HG03460 (cell line): Measurements from ENCODE around the gene GSTO1.

Source experiments
- ATAC-seq: cut with Tn5 transposase; IDR thresholded peaks from one replicate; pipeline ENCODE4 v1.9.1; 2021; ENCODE audit not compliant: unreplicated experiment

GSTO1 gene

DNA sequence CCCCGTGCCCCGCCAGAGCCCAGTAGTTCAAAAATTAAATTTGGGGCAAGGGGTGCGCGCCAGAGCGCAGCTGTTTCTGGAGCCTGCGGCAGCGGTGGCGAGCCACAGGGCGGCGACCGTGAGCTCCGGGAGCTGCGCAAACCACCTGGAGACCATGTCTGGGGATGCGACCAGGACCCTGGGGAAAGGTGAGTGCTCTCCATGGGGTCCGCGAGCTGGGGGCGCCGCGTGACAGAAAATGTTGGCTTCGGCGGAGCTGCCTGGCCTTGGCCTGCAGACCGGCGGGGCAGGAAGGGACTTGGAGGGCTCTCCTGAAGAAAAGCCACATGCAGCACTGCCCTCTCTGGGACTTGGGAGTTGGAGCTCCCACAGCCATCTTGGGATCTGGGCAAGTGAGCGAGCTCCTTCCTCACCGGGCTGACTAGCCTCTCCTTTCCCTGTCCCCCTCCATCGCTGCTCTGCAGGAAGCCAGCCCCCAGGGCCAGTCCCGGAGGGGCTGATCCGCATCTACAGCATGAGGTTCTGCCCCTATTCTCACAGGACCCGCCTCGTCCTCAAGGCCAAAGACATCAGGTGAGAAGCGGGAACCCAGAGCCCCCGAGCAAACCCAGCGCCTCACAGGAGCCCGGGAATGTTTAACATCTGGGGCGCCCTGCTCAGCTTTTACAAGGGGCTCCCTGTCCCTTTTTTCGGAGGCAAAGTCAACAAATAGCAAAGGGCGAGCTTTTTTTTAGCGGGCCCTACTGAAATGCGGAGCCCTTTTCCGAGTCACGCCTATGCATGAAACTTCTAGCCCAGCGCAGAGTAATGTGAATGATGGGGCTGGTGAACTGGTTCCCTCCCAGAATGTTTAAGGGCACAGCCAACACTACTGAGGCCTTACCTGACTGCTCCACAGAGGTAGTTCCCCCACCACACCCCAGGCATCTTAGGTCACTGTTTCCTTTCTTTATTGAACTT lies 20.4 kb downstream of the GSTO1 start:
- ATAC-seq, result peak; percentile 77

DNA sequence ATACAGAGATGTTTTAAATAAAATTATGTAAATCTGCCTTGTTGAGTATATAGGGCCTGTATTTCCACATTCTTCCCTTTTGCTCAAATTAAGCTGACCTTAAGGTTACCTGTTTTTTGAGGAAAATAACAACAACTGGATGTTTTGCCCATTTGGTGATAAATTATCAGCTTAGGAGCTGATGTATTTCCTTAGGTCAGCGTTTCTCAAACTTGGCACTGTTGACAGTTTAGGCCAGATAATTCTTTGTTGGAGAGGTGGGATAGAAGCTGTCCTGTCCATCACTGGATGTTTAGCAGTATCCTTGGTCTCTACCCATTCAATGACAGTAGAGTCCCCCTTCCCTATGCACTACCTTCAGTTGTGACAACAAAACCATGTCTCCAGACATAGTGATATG lies 21.5 kb downstream of the GSTO1 start:
- ATAC-seq, result no peak

DNA sequence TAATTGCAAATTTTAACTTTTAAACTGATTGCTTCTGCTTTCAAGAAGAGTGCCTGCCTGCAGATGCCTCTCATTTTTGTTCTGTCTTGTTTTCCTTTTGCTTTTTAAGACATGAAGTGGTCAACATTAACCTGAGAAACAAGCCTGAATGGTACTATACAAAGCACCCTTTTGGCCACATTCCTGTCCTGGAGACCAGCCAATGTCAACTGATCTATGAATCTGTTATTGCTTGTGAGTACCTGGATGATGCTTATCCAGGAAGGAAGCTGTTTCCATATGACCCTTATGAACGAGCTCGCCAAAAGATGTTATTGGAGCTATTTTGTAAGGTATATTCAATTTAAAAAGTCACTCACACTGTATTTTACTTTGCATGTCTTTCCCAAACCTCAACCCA lies 23.1 kb downstream of the GSTO1 start:
- ATAC-seq, result no peak

DNA sequence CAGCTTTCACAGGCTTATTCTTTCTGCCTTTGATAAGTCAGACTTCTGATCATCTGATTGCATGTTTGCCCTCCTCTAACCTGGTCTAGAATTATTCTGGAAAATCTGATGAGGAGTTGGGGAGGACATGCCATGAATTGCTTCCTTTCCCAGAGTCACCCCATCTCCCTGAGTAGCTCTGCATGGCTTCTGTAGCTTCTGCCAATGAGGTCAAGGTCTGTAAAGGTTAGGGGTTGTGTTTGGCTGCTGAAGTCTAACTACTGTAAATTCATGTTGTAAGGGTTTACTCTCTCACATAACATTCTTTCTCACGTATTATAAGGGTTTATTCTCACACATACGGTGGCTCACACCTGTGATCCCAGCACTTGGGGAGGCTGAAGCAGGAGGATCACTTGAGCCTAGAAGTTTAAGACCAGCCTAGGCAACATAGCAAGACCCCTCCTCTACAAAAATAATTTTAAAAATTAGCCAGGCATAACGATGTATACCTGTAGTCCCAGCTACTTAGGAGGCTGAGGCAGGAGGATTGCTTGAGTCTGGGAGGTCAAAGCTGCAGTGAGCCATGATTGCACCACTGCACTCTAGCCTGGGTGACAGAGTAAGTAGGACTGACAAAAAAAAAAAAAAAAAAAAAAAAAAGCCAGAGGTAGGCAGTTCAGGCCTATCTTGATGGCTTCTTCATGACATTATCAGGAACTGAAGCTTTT lies 25.0 kb downstream of the GSTO1 start:
- no peak for ATAC-seq

DNA sequence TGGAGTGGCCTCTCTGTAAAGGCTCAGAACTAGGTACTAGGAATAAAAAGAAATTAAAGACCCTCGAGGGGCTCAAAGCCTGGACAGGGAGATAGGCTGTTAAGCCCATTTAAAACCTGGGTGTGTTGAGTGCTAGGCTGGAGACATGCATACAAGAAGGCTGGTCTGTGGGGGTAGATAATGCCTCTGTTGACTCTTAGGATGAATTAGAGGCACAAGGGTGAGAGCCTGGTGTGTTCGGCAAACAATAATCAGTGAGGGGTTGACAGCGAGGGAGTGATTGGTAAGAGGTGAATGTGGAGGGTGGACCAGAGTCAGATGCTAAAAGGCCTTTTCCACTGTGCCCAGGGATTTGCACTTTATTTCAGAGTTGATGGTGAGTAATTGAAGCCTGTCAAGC lies 27.0 kb downstream of the GSTO1 start:
- no peak for ATAC-seq

DNA sequence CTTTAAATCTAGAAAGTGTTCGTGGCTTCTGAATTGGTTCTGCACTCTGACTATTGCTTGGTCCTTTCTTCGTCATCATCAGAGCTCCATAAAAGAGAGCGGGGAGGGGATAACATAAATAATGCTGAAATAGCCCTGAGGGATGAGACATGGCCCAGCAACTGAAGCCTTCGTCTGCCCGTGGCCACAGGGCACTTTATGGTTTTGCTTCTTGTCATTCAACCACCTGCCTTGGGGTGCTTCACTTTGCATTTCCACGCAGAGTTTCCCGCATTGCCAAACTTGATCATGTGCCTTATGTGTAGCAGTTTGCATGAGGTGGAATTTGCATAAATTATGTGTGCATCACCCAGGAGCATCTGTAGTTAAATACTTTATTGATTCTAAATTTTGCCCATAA lies 30.2 kb downstream of the GSTO1 start:
- ATAC-seq, result no peak

DNA sequence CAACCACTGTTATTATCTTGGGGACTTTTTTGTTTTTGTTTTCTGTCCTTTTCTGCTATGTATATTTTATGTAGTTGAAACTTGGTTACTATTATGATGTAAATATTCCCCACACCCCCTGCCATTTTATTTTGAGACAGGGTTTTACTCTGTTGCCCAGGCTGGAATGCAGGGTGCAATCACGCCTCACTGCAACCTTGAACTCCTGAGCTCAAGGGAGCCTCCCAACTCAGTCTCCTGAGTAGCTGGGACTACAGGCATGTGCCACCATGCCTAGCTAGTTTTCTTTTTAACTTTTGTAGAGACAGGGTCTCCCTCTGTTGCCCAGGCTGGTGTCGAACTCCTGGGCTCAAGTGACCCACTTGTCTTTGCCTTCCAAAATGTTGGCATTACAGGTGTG lies 32.2 kb downstream of the GSTO1 start:
- ATAC-seq, result no peak

DNA sequence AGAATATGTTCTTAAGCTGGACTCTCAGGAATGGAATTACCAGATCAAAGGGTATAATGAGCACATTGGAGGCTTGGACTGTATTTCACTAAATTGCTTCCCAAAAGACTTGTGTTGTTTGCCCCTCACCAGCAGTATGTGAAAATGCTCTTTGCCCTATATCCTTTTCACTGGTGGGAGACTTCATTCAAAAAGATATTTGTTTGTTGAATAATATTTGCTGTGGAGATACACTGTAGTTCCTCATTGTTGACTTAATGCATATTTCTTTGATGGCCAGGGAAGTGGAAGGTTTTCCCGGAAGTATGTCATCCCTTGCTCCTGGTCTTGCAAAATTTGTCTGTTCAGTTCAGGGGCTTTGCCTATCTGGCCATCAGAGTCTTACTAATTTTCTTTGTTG lies 33.7 kb downstream of the GSTO1 start:
- no peak for ATAC-seq

DNA sequence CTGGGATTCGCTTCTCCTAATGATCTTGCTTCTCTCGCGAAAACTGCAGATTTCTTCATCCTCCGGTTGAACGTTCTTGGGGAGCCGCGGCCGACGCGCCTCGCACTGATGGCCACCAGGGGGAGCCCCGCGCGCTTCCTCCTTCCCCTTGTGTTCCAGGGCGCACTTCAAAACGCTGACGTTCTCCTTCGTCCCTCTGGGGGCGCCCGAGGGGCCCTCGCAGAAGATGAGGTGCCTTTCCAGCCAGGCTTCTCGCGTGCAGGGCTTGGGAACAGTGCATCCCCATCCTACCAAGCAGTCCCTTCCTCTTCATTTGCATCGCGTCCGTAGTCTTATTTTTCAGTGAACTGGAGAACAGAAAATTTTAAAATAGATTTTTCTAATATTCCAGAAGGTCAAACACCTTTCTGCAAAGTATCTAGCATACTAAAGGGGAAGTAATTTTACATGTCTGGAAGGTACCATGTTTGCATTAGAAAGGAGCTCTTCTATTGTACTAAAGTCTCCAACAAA lies 36.8 kb downstream of the GSTO1 start:
- ATAC-seq, result peak; percentile 99

DNA sequence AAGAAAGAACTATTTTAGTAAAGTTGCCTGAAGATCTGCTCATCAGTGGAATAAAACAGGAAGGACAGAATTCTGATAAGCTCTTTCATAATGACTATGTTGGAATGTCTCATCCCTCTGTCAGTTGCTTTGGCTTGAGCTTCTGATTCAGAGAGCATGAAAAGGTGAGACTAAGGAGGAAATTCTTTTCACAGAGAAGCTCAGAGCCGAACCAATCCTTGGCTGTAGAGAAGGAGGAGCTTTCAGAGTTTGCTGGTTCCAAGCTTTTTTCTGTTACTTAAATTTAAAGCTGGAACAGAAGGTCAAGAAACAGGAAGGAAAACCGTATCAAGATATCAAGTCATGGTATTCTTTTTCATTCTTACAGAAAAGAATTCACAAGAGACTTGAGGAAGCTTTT lies 38.3 kb downstream of the GSTO1 start:
- ATAC-seq, result no peak

DNA sequence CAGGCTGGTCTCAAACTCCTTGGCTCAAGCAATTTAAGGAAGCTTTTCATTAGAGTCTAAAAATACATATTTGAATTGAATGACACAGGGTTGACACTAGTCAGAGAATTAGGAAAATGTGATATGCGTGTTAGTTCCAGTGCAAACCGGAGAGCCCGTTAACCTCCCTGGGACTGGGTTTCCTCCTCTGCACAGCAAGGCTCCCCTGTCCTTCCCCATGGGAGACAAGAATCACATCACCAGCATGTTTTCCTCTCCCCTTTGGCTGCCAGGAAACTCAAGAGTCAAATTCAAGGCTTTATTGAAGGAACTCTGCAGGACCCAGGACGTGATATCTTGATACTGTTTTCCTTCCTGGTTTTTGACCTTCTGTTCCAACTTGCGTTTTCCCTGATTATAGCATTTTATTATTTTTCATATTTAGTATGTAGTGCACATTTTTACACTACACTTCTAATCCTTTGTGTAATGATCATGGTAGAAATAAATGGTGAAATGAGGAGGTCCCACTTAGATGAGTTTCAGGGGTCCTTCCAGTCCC lies 39.2 kb downstream of the GSTO1 start:
- ATAC-seq, result no peak

DNA sequence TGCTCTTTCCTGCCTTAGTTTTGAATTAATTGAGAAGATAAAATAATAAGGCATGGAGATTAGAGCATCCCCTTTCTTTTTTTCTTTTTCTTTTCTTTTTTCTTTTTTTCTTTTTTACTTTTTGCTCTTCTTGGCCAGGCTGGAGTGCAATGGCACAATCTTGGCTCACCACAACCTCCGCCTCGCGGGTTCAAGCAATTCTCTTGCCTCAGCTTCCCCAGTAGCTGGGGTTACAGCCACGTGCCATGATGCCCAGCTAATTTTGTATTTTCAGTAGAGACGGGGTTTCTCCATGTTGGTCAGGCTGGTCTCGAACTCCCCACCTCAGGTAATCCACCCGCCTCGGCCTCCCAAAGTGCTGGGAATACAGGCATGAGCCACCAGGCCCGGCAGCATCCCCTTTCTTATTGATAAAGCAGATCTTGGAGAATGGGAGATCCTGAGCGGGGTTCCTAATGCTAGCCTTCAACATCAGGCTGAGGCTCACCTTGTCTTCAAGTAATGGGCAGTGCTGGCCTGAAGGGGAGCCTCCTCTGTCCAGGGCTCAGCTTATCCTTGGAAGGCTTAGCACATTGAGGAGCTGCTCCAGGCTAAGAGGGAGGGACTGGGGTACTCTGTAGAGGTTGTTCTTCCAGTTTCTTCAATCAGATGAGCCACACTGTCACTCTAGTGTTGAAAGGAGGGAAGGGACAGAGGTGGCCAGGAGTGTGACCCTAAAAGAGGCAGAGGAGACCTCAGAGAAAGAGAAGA lies 42.2 kb downstream of the GSTO1 start:
- no peak for ATAC-seq

DNA sequence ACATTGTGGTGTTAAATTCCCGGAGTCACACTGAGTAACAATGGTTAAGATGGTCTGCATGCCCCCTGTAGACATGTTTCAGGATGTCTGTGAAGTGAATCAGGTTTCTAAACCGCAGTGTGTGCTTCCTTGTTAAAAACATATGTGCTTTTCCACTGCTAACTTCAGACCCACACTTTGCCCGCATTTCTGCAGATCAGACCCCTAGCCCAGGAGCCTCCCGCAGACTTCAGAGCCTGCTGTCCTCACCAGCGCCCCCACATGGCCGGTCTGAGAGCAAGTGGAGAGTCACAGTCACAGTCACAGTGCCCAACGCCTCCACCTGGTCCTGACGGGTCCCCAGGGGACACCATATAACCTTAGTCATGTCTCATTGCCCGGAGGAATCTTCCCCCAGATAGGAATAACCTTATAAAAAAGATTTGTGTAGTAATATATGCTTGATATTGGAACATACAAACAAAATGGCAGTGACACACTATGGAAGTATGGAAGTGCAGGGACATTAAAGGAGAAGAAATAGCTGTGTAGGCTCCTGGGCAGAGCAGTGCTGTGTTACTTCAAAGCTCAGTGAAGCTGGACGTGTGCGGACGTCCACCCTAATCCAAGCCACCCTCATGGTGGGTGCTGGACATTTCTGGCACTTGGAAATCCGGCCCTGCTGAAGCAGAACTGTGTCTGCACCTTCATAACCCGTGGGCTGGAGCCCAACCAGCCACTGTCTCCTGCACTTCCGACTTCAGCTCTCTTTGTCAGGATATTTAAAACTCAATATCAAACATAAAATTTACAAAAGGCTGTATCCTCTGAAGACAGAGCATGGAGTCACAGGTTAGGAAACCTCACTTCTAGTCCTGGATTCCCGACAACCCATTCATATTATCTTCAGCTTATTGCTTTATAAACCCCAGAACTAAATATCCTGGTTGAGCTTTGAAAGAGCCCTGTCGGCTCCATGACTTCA lies 43.3 kb downstream of the GSTO1 start:
- ATAC-seq, result no peak

DNA sequence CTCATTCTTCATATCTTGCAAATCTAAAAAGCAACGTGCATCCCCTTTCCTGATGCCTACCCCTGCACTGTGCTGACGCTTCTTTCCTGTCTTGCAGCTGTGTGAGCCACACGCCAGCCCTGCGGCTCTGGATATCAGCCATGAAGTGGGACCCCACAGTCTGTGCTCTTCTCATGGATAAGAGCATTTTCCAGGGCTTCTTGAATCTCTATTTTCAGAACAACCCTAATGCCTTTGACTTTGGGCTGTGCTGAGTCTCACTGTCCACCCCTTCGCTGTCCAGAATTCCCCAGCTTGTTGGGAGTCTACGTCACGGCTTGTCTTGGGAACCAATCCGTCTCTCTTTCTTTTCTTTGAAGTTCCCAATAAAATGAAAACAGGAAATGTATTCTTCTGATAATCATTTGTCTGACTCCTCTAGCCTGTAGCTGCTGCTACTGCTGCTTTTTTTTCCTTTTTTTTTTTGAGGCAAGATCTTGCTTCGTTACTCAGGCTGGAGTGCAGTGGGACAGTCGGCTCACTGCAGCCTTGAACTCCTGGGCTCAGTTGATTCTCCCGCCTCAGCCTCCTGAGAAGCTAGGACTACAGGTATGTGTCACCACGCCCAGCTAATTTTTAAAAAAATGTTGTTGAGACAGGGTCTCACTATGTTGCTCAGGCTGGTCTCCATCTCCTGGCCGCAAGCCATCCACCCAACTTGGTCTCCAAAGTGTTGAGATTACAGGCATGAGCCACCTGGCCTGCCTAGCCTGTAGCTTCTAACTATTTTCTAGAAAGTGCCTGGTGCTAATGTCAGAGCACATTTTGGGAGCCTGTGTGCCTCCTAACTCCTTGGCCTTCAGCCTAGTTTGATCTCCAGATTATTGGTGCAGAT lies 44.6 kb downstream of the GSTO1 start:
- no peak for ATAC-seq

DNA sequence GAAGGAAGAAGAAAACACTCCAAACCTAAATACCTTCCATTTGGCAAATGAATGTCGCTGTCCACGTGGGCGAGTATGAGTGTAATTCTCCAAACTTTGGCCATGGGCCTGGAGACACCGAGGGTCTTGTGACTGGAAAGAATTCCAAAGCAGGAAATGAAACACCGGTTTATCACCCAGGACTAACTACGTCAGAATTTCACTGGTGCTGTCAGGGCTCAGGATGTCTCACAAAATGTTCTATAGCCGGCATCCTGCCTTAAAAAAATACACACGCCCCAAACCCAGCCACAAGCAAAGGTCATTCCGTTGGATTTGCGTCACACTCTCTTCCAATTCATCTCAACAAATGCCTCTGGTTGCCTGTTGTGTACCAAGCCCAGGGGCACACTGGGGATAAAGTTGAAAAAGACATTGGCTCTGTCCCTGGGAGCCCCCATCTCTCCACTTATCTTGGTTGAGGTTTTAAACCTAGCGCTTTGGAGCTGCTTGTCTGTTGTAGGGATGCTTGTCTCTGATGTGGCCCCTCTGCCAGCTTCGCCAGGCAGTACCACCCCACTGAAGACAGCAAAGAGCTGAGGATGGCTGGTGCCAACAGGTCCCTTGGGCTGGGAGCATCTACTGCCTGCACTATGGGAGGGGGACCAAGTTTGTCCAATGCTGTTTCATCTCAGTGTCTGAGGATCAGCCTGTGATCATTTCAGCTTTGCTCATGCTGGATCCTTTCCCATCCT lies 45.5 kb downstream of the GSTO1 start:
- no peak for ATAC-seq

DNA sequence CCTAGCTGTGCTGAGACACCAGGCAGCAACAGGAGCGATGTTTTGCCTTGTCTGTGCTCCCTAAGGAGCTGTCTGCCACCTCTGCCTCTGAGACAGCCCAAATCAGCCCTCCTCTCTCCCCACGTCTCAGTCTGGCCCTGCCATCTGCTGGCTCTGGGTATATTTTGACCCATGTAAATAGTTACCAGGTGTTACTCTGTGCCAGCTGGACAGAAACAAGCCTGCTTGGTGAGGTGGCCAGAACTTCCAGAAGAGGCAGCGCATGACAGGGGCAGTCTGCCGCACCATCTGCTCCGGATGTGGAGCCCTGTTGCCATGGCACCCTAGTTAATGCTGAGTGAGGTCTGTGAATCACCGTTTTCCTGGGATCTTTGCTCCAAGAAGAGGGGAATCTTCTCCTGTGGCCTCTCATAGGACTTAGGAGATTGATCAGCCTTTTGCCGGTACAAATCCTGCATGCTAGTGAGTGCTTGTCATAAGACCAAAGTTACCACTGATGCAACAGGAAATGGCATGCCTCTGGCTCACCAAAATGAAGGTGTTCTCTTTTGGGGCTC lies 46.1 kb downstream of the GSTO1 start:
- ATAC-seq, result no peak

DNA sequence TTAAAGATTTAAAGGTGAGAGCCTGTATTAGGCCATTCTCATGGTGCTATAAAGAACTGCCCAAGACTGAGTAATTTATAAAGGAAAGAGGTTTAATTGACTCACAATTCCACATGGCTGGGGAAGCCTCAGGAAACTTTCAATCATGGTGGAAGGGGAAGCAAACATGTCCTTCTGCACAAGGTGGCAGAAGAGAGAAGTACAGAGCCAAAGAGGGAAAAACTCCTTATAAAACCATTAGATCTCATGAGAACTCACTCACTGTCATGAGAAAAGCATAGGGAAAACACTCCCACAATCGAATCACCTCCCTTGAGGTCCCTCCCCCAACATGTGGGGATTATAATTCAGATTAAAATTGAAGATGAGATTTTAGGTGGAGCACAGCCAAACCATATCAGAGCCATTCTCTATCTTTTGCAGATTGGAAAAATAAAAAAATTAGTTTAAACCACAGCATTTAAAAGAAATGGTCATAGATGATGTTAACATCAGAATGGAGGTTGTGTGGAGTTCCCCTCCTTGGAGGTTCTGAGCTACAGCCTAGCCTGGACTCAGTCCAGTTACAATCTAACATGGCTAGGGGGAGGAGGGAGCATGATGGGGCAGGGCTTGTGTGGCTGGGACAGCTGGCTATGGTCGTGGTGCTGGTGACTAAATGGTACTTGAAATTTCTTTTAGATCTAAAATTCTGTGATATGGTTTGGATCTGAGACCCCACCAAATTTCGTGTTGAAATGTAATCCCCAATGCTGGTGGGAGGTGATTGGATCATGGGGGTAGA lies 47.4 kb downstream of the GSTO1 start:
- no peak for ATAC-seq
